Fibroblast of lung (primary cell): ENCODE results near the gene NTRK2. TPM values are rescaled to one million over a fixed set of nuclear protein-coding genes. Genes with fewer than 3 reads are reported as not detected.

ENCODE experiments used
- DNase-seq, 2 donors: peaks; one replicate each; pipeline versions ENCODE4 v3.0.0 to v3.0.0-alpha.2; 2010; ENCODE audit warnings: low read depth in 2 of 2
- H2AFZ ChIP-seq: 2 replicates; pipeline ENCODE4 v1.5.1; 2012; ENCODE audit warnings: low read length, control low read depth, inconsistent platforms
- H3K27ac ChIP-seq: 2 replicates; pipeline ENCODE4 v1.5.1; 2011; ENCODE audit warnings: low read length, control low read depth; ENCODE audit not compliant: insufficient read depth
- H3K27me3 ChIP-seq: 2 replicates; pipeline ENCODE4 v1.5.1; 2011; ENCODE audit warnings: mild to moderate bottlenecking, low read length; ENCODE audit not compliant: control insufficient read depth, insufficient read depth
- H3K36me3 ChIP-seq: 2 replicates; pipeline ENCODE4 v1.5.1; 2011; ENCODE audit warnings: low read length; ENCODE audit not compliant: control insufficient read depth, insufficient read depth
- H3K4me1 ChIP-seq: 2 replicates; pipeline ENCODE4 v1.5.1; 2011; ENCODE audit warnings: low read length; ENCODE audit not compliant: control insufficient read depth, insufficient read depth; ENCODE audit errors: extremely low read depth
- H3K4me2 ChIP-seq: 2 replicates; pipeline ENCODE4 v1.5.1; 2011; ENCODE audit warnings: low read length, control low read depth; ENCODE audit not compliant: insufficient read depth; ENCODE audit errors: extremely low read depth
- H3K4me3 ChIP-seq, 4 experiments: fragments of 200-600 bp in 1 of 4; sonication (generic) in 1 of 4; replicated peaks in 1 of 4; 2 replicates each; pipeline ENCODE4 v1.5.1; 2011 to 2016; ENCODE audit warnings: low read length in 4 of 4, low read depth in 3 of 4, mild to moderate bottlenecking in 3 of 4, control low read depth in 2 of 4, inconsistent platforms in 1 of 4, mixed read lengths in 1 of 4; ENCODE audit not compliant: insufficient read depth in 1 of 4; ENCODE audit errors: control extremely low read depth in 1 of 4
- H3K79me2 ChIP-seq: 2 replicates; pipeline ENCODE4 v1.5.1; 2012; ENCODE audit warnings: mild to moderate bottlenecking, low read length, inconsistent platforms; ENCODE audit not compliant: control insufficient read depth, insufficient read depth
- H3K9ac ChIP-seq: 2 replicates; pipeline ENCODE4 v1.5.1; 2011; ENCODE audit warnings: mild to moderate bottlenecking, low read length, control low read depth; ENCODE audit not compliant: insufficient read depth
- H3K9me3 ChIP-seq: 2 replicates; pipeline ENCODE4 v1.5.1; 2012; ENCODE audit warnings: low read depth, low read length; ENCODE audit not compliant: control insufficient read depth, insufficient read depth
- H4K20me1 ChIP-seq: 2 replicates; pipeline ENCODE4 v1.5.1; 2011; ENCODE audit warnings: low read length; ENCODE audit not compliant: control insufficient read depth, insufficient read depth; ENCODE audit errors: extremely low read depth
- CTCF ChIP-seq, 2 donors: IDR thresholded peaks in 1 of 2; conservative IDR thresholded peaks in 1 of 2; 1 replicate in 1 of 2; 2 replicates in 1 of 2; pipeline ENCODE4 v1.5.1; 2011 to 2012; ENCODE audit warnings: low read length in 2 of 2, control low read depth in 1 of 2, inconsistent platforms in 1 of 2, low read depth in 1 of 2, mild to moderate bottlenecking in 1 of 2
- EZH2 ChIP-seq: IDR thresholded peaks from 2 replicates; pipeline ENCODE4 v1.5.1; 2012; ENCODE audit warnings: low read length, control low read depth, mild to moderate bottlenecking; ENCODE audit errors: missing control alignments
- polyA plus RNA-seq, 2 donors: library from polyadenylated mRNA; depleted of rRNA in 1 of 2; stranded (reverse) in 1 of 2; unstranded in 1 of 2; fragments of >200 nt; gene quantifications; 2 replicates each; pipeline ENCODE4 v1.2.1, GENCODE V29; 2011 to 2012; ENCODE audit warnings: missing spikeins in 1 of 2
- total RNA-seq: library from RNA; depleted of rRNA; stranded (reverse); fragments of >200 nt; gene quantifications from 2 replicates; pipeline ENCODE4 v1.2.1, GENCODE V29; 2014

The NTRK2 gene
- total and polyA plus RNA-seq, 2 donors (not counting 1 experiment from before 2014, with no cell fraction given), result 0.66 to 1.1 TPM

- Histone ChIP-seq H3K4me1 (no peaks in the 10 kb centered on the region), H3K9me3 (no peaks in the 10 kb centered on the region), H3K9ac (no peak overlapping the region), H3K36me3 (no peaks in the 10 kb centered on the region), H3K79me2 (no peaks in the 10 kb centered on the region), H3K27me3 (no peaks in the 10 kb centered on the region), H3K27ac (no peak overlapping the region), H2AFZ (no peak overlapping the region), H4K20me1 (no peaks in the 10 kb centered on the region), H3K4me2 (no peak overlapping the region), H3K4me3 (no peak overlapping the region)
- TF ChIP-seq CTCF (conservative IDR thresholded peaks at IDR 0.05 in 1 of 2, IDR thresholded peaks at IDR 0.05 in 1 of 2; ENCODE audit: low read depth in 1 of 2, low read length in 2 of 2) (no peak), EZH2 (no peak)
- peak in 1 of 2 donors; percentile 59 for DNase-seq
Measured at GRCh38 chr9:84699984-84700383, 30.5 kb downstream of the NTRK2 start.

- TF ChIP-seq CTCF (conservative IDR thresholded peaks at IDR 0.05 in 1 of 2, IDR thresholded peaks at IDR 0.05 in 1 of 2; ENCODE audit: low read depth in 1 of 2, low read length in 2 of 2) (no peak), EZH2 (no peak)
- DNase-seq, result no peak
- Histone ChIP-seq H3K4me2 (no peak overlapping the region), H3K79me2 (no peaks in the 10 kb centered on the region), H3K9ac (no peak overlapping the region), H3K27me3 (no peaks in the 10 kb centered on the region), H3K4me1 (no peaks in the 10 kb centered on the region), H3K9me3 (no peaks in the 10 kb centered on the region), H3K36me3 (no peaks in the 10 kb centered on the region), H3K27ac (no peak overlapping the region), H2AFZ (no peak overlapping the region), H4K20me1 (no peaks in the 10 kb centered on the region), H3K4me3 (no peak overlapping the region)
Measured at GRCh38 chr9:84701801-84702200, 32.3 kb downstream of the NTRK2 start.

- no peak for DNase-seq
- Histone ChIP-seq H3K4me2 (no peak overlapping the region), H3K9ac (no peak overlapping the region), H3K27ac (no peak overlapping the region), H3K4me3 (no peak overlapping the region), H4K20me1 (no peaks in the 10 kb centered on the region), H3K79me2 (no peaks in the 10 kb centered on the region), H2AFZ (no peak overlapping the region), H3K9me3 (no peaks in the 10 kb centered on the region), H3K36me3 (no peaks in the 10 kb centered on the region), H3K27me3 (no peaks in the 10 kb centered on the region), H3K4me1 (no peaks in the 10 kb centered on the region)
- TF ChIP-seq EZH2, result no peak
- TF ChIP-seq CTCF (conservative IDR thresholded peaks at IDR 0.05 in 1 of 2, IDR thresholded peaks at IDR 0.05 in 1 of 2; ENCODE audit: low read depth in 1 of 2, low read length in 2 of 2), result no peak
Measured at GRCh38 chr9:84702471-84702870, 32.9 kb downstream of the NTRK2 start.
